Lower leg skin (tissue), 4 donors: Measurements from ENCODE around the gene CHL1. TPM values are rescaled to one million over a fixed set of nuclear protein-coding genes. Genes with fewer than 3 reads are reported as not detected.

Source experiments
- DNase-seq, 2 donors: peaks; one replicate each; pipeline ENCODE4 v3.0.0-alpha.2; 2019; ENCODE audit warnings: low spot score in 2 of 2
- H3K4me3 ChIP-seq: fragments of 200-600 bp; sonication (generic); 2 replicates; pipeline ENCODE4 v1.5.1; 2017; ENCODE audit warnings: mild to moderate bottlenecking, low read depth; ENCODE audit not compliant: poor library complexity, severe bottlenecking
- POLR2A ChIP-seq, 2 donors: fragments of 450-650 bp; IDR thresholded peaks; one replicate each; pipeline ENCODE4 v1.6.1; 2016 to 2017; ENCODE audit warnings: antibody characterized with exemption in 2 of 2, mild to moderate bottlenecking in 1 of 2, moderate library complexity in 1 of 2
- WGBS, 2 donors: methylation state at CpG; one replicate each; pipeline ENCODE4 v1.1.5; 2018; 5-methylcytosine and 5-hydroxymethylcytosine counted together
- intact Hi-C: fragments of 100-400 bp; cut with DNase I; formaldehyde crosslinking; loops from one replicate; pipeline ENCODE4 v1.15.0; 2023; ENCODE audit warnings: low total_unique reads
- total RNA-seq, 4 donors: library from RNA; depleted of rRNA; stranded (reverse); fragments of >200 nt; gene quantifications; one replicate each; pipeline ENCODE4 v1.1.0, GENCODE V29; 2016
- TF ChIP-seq, protein P1 (sequence below), 3 donors: fragments of 450-650 bp; IDR thresholded peaks; one replicate each; pipeline ENCODE4 v1.5.1; 2016; ENCODE audit warnings: antibody characterized with exemption in 3 of 3, mild to moderate bottlenecking in 3 of 3, moderate library complexity in 2 of 3

CHL1 gene
- total RNA-seq, 4 donors from 2014 or later, result 32.7 to 53.1 (median 42.9) TPM

DNA sequence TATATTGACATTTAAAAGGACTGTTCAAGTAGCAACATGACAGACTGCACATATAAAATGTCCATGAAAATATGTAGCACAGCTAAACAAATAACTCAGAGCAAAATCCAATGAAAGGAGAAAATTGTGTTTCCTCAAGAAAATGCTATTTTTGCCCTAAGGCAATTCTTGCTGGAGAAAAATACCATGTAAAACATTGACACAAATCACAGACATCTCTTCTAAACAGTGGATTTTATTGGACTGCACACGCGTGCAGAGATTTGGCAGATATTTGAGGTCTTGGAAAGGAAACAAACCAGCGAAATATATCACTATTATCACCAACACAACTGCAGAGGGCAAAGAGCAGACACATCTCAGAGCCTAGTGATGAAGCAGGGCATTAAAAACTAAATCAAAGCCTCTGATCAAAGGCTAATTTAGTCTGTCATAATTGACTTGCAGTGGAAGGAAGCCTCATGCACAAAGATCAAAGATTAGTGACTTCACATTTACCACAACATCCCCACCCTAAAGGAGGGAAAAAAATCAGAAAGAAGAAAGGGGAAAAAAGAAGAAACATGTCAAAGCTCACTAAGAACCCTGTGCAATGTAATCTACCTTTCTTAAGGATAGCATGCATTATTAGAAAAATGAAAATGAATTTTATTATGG, 52.4 kb downstream of the CHL1 start:
- TF ChIP-seq, protein P1, sequence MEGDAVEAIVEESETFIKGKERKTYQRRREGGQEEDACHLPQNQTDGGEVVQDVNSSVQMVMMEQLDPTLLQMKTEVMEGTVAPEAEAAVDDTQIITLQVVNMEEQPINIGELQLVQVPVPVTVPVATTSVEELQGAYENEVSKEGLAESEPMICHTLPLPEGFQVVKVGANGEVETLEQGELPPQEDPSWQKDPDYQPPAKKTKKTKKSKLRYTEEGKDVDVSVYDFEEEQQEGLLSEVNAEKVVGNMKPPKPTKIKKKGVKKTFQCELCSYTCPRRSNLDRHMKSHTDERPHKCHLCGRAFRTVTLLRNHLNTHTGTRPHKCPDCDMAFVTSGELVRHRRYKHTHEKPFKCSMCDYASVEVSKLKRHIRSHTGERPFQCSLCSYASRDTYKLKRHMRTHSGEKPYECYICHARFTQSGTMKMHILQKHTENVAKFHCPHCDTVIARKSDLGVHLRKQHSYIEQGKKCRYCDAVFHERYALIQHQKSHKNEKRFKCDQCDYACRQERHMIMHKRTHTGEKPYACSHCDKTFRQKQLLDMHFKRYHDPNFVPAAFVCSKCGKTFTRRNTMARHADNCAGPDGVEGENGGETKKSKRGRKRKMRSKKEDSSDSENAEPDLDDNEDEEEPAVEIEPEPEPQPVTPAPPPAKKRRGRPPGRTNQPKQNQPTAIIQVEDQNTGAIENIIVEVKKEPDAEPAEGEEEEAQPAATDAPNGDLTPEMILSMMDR (IDR thresholded peaks at IDR 0.05), result no peak
- TF ChIP-seq POLR2A (IDR thresholded peaks at IDR 0.05), result no peak
- 18 to 23% methylated on average over 3 of the region's 3 CpGs for WGBS, 2 donors
- DNase-seq, result no peak
- intact Hi-C loops, result no loop called here
- H3K4me3 ChIP-seq, result no peak overlapping the region

DNA sequence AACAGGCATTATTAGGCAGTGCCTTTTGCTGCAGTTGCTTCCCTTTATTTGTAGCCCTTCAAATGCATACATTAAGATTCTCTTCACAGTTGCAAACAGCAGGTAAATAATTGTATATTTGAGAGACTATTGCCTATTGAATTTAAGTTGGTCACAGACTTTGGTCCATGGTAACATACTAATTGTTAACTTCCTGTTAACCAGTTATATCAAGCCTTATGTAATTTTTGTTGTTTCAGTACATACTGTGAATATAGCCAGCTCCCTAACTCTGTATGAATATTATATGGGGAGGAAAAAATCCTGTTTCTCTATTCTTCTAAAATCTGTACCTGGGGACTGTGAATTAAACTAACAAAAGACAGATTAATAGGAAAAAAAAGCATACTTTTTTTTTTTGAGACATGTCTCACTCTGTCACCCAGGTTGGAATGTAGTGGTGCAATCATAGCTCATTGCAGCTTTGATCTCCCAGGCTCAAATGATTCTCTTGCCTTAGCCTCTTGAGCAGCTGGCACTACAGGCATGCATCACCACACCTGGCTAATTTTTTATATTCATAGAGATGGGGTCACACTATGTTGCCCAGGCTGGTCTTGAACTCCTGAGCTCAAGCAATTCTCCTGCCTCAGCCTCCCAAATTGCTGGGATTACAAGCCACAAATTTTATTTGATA, 53.2 kb downstream of the CHL1 start:
- H3K4me3 ChIP-seq, result no peak overlapping the region
- intact Hi-C loops, result no loop called here
- TF ChIP-seq, protein P1 (IDR thresholded peaks at IDR 0.05), result no peak
- DNase-seq, result no peak

DNA sequence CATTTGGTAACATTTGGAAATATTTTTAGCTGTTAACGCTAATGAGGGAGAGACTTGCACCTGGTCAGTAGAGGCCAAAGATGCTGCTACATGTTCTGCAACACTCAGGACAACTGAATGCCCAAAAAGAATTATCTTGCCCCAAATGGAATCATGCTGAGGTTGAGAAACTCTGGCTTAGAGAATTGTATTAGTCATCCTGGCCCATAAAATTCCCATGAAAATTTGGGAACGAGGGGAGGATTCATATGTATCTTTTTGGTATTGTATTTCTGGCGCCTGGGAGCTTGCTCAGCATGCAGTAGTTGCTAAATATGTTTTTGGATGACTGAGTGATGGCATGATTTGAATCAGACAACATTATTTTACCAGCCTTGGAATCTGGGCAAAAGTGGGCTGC, 59.9 kb downstream of the CHL1 start:
- TF ChIP-seq POLR2A (IDR thresholded peaks at IDR 0.05), result no peak
- TF ChIP-seq, protein P1 (IDR thresholded peaks at IDR 0.05), result no peak
- no peak overlapping the region for H3K4me3 ChIP-seq
- no peak for DNase-seq
- intact Hi-C loops, result no loop called here
- 78 to 81% methylated on average over 3 of the region's 3 CpGs for WGBS, 2 donors

DNA sequence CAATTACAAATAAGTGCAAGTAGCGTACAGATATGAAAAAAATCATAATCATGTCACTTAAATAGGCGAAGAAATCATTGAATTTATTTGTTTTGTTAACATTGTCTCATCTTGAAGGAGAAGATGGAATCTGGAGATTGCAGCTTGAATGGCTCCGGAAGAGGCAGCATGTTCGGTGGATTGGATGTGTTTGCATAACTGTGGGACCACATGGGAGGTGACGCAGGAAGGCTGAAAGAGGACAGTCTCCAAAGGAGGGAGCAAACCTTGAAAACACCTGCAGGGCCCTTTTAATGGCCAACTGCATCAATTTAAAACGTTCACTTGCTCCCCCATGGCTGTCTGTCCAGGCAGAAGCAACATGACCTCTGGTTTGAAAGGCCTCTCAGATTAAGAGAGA, 61.3 kb downstream of the CHL1 start:
- 81 to 84% methylated on average over 6 of the region's 6 CpGs for WGBS, 2 donors
- TF ChIP-seq, protein P1 (IDR thresholded peaks at IDR 0.05), result no peak
- no peak for TF ChIP-seq POLR2A (IDR thresholded peaks at IDR 0.05)
- intact Hi-C loops, result no loop called here
- H3K4me3 ChIP-seq, result no peak overlapping the region
- no peak for DNase-seq

DNA sequence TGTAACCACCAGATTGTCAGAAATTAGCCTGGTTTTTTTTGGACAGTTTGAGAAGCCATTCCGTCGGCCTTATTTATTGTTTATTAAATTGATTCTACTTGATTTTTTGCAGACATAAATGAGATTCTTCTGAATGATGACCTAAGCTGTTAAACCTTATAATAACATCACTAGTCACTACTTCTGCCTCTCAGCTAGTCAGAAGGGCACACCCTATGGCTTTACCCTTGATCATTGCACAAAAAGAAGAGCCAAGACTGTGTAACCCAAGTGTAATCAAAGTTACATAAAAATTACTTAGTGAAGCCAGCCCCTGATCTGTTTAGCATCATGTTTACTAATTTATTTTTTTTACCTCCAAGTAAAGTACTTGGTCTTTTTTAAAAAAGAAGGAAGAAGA, 64.3 kb downstream of the CHL1 start:
- H3K4me3 ChIP-seq, result no peak overlapping the region
- intact Hi-C loops, result no loop called here
- DNase-seq, result no peak
- WGBS, 2 donors, result 67 to 76% methylated on average over 2 of the region's 2 CpGs
- no peak for TF ChIP-seq POLR2A (IDR thresholded peaks at IDR 0.05)

DNA sequence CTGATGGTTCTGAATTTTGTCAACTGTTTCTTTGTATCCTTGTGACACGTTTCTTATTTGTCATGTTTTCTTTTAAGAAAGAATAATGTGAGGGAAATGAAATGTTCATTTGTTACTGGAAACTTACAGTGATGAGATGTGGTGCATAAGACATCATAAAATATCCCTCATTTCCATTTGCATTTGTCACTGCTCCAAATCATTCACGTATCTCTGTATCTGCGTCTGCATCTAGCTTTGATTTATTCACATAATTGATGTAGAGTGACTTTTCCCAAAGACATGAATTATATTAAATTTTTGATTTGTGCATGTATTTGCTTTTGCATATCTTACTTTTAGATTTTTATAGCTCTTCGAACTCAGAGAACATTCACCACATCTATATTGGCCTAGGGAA, 66.8 kb downstream of the CHL1 start:
- H3K4me3 ChIP-seq, result no peak overlapping the region
- no peak for DNase-seq
- TF ChIP-seq, protein P1 (IDR thresholded peaks at IDR 0.05), result no peak
- TF ChIP-seq POLR2A (IDR thresholded peaks at IDR 0.05), result no peak
- intact Hi-C loops, result no loop called here
- 44 to 59% methylated on average over 4 of the region's 4 CpGs for WGBS, 2 donors
